Ovary (tissue), 3 donors: ENCODE measurements around the gene SEMA6A.

Experiments used
- POLR2A ChIP-seq: fragments of 450-650 bp; IDR thresholded peaks from one replicate; pipeline ENCODE4 v1.6.1; 2017; ENCODE audit warnings: antibody characterized with exemption, mild to moderate bottlenecking, moderate library complexity
- TF ChIP-seq, protein P1 (sequence below), 3 donors: fragments of 450-650 bp in 2 of 3; fragments of 200-600 bp in 1 of 3; IDR thresholded peaks; one replicate each; pipeline versions ENCODE4 v1.5.1 to v1.8.0; 2016 to 2022; ENCODE audit warnings: antibody characterized with exemption in 3 of 3, mild to moderate bottlenecking in 1 of 3
- donor health status: DM: no; HTN: no; CAD: no.

DNA sequence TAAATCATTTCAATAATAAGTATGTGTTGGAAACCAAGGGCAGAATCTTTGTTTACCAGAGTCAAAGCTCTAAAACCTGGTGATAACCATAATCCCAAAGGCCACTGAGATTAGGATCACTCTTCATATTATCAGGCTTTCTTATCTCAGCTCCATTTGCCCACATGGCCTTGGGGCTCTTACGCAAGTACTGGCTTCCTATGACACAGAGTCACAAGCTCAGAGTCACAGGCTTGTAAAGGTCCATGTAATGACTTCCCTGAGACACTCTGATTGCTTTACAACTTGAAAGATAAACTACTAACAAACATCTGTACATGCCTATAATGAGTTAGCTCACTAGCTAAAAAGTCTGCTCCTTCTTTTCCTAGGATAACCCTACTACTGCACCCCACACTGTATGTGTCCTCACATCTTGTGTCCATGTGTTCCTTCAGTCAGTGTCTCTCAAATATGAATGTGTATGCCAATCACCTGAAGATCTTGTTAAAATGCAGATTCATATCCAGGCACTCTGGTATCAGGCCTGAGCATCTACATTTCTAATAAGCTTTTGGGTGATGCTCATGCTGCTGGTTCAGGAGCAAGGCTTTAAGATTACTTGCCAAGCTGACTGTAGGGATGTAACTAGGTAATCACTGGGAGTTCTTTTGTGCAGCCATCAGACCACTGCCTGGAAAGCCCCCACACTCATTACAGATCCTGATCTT, 28.4 kb downstream of the SEMA6A start:
- TF ChIP-seq, protein P1, sequence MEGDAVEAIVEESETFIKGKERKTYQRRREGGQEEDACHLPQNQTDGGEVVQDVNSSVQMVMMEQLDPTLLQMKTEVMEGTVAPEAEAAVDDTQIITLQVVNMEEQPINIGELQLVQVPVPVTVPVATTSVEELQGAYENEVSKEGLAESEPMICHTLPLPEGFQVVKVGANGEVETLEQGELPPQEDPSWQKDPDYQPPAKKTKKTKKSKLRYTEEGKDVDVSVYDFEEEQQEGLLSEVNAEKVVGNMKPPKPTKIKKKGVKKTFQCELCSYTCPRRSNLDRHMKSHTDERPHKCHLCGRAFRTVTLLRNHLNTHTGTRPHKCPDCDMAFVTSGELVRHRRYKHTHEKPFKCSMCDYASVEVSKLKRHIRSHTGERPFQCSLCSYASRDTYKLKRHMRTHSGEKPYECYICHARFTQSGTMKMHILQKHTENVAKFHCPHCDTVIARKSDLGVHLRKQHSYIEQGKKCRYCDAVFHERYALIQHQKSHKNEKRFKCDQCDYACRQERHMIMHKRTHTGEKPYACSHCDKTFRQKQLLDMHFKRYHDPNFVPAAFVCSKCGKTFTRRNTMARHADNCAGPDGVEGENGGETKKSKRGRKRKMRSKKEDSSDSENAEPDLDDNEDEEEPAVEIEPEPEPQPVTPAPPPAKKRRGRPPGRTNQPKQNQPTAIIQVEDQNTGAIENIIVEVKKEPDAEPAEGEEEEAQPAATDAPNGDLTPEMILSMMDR (IDR thresholded peaks at IDR 0.05) = no peak
- TF ChIP-seq POLR2A = no peak
